ENCODE measurements around the gene RAB11FIP3.

GRCh38 chr16:441447-441846, 16.0 kb downstream of the RAB11FIP3 start:
- TF ChIP-seq POLR2AphosphoS5 (IDR thresholded peaks at IDR 0.05) (no peak), POLR2A (IDR thresholded peaks at IDR 0.05) (no peak), CTCF (IDR thresholded peaks at IDR 0.05) (no peak)

All from prostate gland (tissue), 2 donors.